GM12878 (cell line): Measurements from ENCODE around the gene CYP46A1.

Experiments used
- MEF2B ChIP-seq: fragments of 450-650 bp; IDR thresholded peaks from 2 replicates; pipeline ENCODE4 v1.6.1; 2018; ENCODE audit warnings: mild to moderate bottlenecking, moderate library complexity; ENCODE audit not compliant: partially characterized antibody, poor library complexity, severe bottlenecking
- TF ChIP-seq, protein P1 (sequence below), 3 experiments: IDR thresholded peaks in 2 of 3; conservative IDR thresholded peaks in 1 of 3; 2 replicates each; pipeline ENCODE4 v1.5.1; 2011; ENCODE audit warnings: low read depth in 3 of 3, low read length in 3 of 3, mild to moderate bottlenecking in 3 of 3, control low read depth in 2 of 3, moderate library complexity in 2 of 3, inconsistent platforms in 1 of 3, mixed read lengths in 1 of 3; ENCODE audit not compliant: control insufficient read depth in 2 of 3, insufficient read depth in 1 of 3; ENCODE audit errors: extremely low read depth in 1 of 3

DNA sequence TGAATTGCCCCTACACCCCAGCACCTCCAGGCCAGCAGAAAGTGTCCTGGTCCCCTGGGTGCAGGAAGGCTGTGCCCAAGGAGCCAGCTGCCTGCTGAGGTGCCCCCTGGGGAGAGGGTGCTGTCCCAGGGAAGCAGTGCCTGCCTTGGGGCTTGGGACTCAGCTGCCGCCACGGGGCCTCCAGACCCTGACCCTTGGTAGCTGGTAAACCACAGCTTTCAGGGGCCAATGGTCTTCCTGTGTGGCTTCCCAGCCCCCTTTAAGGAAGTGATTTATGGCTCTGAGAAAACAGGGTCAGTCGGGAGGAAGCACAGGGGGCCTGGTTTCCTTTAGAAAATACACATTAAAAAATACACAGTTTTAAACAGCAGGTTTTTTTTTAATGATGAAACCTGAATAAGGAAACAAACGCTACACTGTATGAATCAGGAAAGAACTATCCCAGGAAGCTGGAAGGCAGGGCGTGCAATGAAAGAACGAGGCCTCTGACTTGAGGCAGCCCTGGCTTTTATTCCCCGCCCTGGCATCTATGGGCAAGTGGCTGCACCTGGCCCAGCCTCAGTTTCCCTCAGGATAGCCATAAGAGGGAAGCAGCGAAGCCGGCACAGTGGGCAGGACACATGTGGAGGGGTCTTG is 68.5 kb downstream of the CYP46A1 start:
- TF ChIP-seq, protein P1, sequence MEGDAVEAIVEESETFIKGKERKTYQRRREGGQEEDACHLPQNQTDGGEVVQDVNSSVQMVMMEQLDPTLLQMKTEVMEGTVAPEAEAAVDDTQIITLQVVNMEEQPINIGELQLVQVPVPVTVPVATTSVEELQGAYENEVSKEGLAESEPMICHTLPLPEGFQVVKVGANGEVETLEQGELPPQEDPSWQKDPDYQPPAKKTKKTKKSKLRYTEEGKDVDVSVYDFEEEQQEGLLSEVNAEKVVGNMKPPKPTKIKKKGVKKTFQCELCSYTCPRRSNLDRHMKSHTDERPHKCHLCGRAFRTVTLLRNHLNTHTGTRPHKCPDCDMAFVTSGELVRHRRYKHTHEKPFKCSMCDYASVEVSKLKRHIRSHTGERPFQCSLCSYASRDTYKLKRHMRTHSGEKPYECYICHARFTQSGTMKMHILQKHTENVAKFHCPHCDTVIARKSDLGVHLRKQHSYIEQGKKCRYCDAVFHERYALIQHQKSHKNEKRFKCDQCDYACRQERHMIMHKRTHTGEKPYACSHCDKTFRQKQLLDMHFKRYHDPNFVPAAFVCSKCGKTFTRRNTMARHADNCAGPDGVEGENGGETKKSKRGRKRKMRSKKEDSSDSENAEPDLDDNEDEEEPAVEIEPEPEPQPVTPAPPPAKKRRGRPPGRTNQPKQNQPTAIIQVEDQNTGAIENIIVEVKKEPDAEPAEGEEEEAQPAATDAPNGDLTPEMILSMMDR (IDR thresholded peaks at IDR 0.05 in 2 of 3, conservative IDR thresholded peaks at IDR 0.05 in 1 of 3; ENCODE audit: control insufficient read depth in 2 of 3, extremely low read depth in 1 of 3, insufficient read depth in 1 of 3, low read depth in 3 of 3, low read length in 3 of 3), result no peak
- no peak for TF ChIP-seq MEF2B
